ENCODE measurements around the gene ATP6AP2.
A peak's percentile ranks its signal among the peaks of the same experiment; 100 is the strongest.

ATP6AP2 gene

DNA sequence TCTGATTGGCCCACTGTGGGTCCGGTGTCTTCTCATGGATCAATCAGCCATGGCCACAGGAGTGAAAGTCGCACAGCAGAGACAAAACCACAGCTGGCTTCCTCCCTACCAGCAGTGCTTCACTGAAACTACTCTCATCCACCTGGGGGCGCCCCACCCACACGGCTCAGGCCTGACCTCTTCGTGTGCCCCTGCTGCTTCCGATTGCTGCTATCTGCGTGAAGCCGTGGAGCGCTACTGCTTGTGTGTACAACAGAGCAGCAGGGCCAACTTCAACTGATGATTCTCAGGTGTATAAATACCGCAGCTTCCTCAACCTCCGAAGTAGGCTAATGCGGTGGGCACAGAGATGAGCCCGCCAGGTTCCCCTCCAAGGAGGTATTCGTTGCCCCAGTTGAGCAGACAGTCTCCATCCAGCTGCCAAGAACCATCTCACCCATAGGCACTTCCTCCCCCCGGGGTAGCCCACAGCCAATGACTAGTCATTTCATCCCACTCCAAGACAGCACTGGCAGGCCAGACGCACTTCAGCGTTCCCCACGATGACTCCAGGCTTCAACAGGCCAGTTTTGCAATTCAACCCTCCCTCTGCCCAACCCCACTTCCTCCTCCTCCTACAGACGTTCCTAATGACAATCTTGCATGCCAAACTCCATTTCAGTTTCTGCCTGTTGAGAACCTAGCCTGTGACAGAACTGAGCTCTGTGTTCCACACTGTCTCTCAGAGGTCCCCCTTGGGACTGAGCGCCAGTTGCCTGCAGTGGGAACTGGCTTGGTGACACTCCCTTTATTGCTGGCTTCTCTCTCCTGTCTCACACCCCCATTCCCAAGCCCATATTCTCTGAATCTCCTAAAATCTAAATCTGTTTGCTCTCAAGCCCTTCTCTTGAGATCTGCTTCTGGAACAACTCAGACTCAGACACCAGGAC is 41.3 kb upstream of the ATP6AP2 start:
- Histone ChIP-seq H3K4me3 (ENCODE audit: low read depth in 1 of 2, low read length in 1 of 2) (peak overlapping the region; percentile 28 to 32), H3K36me3 (no peaks in the 10 kb centered on the region), H3K27me3 (no peaks in the 10 kb centered on the region), H3K27ac (peak overlapping the region; percentile 75), H3K9me3 (no peaks in the 10 kb centered on the region), H3K4me1 (ENCODE audit: control insufficient read depth in 1 of 2, insufficient read depth in 1 of 2, low read depth in 1 of 2, low read length in 1 of 2) (peaks cover 13 to 24% of the 10 kb centered on the region in 2 experiments)
- TF ChIP-seq, protein P1, sequence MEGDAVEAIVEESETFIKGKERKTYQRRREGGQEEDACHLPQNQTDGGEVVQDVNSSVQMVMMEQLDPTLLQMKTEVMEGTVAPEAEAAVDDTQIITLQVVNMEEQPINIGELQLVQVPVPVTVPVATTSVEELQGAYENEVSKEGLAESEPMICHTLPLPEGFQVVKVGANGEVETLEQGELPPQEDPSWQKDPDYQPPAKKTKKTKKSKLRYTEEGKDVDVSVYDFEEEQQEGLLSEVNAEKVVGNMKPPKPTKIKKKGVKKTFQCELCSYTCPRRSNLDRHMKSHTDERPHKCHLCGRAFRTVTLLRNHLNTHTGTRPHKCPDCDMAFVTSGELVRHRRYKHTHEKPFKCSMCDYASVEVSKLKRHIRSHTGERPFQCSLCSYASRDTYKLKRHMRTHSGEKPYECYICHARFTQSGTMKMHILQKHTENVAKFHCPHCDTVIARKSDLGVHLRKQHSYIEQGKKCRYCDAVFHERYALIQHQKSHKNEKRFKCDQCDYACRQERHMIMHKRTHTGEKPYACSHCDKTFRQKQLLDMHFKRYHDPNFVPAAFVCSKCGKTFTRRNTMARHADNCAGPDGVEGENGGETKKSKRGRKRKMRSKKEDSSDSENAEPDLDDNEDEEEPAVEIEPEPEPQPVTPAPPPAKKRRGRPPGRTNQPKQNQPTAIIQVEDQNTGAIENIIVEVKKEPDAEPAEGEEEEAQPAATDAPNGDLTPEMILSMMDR (IDR thresholded peaks at IDR 0.05), result no peak

GRCh38 chrX:40542208-40542607 is 38.6 kb upstream of the ATP6AP2 start:
- Histone ChIP-seq H3K4me1 (ENCODE audit: control insufficient read depth in 1 of 2, insufficient read depth in 1 of 2, low read depth in 1 of 2, low read length in 1 of 2) (peaks cover 13 to 24% of the 10 kb centered on the region in 2 experiments), H3K27ac (no peak overlapping the region), H3K36me3 (no peaks in the 10 kb centered on the region), H3K27me3 (no peaks in the 10 kb centered on the region), H3K4me3 (ENCODE audit: low read depth in 1 of 2, low read length in 1 of 2) (no peak overlapping the region), H3K9me3 (no peaks in the 10 kb centered on the region)
- TF ChIP-seq, protein P1 (IDR thresholded peaks at IDR 0.05), result no peak

- no peaks in the 10 kb centered on the region for H3K9me3 ChIP-seq
- H3K27me3 ChIP-seq, result no peaks in the 10 kb centered on the region
- no peak overlapping the region for H3K27ac ChIP-seq
- H3K36me3 ChIP-seq, result no peaks in the 10 kb centered on the region
- no peak overlapping the region for H3K4me3 ChIP-seq (ENCODE audit: low read depth in 1 of 2, low read length in 1 of 2)
- TF ChIP-seq, protein P1 (IDR thresholded peaks at IDR 0.05), result no peak
- H3K4me1 ChIP-seq (ENCODE audit: control insufficient read depth in 1 of 2, insufficient read depth in 1 of 2, low read depth in 1 of 2, low read length in 1 of 2), result peaks cover 13 to 24% of the 10 kb centered on the region in 2 experiments
Measured at GRCh38 chrX:40542972-40543371, 37.8 kb upstream of the ATP6AP2 start.

GRCh38 chrX:40543661-40544328 is 37.0 kb upstream of the ATP6AP2 start:
- H3K36me3 ChIP-seq, result no peaks in the 10 kb centered on the region
- TF ChIP-seq, protein P1 (IDR thresholded peaks at IDR 0.05), result peak; percentile 55
- no peaks in the 10 kb centered on the region for H3K27me3 ChIP-seq
- H3K4me1 ChIP-seq (ENCODE audit: control insufficient read depth in 1 of 2, insufficient read depth in 1 of 2, low read depth in 1 of 2, low read length in 1 of 2), result peaks cover 11 to 19% of the 10 kb centered on the region in 2 experiments
- H3K27ac ChIP-seq, result no peak overlapping the region
- H3K9me3 ChIP-seq, result no peaks in the 10 kb centered on the region
- no peak overlapping the region for H3K4me3 ChIP-seq (ENCODE audit: low read depth in 1 of 2, low read length in 1 of 2)

- H3K36me3 ChIP-seq, result no peaks in the 10 kb centered on the region
Measured at GRCh38 chrX:40544343-40545266, 36.2 kb upstream of the ATP6AP2 start.

More at GRCh38 chrX:40544343-40545266, 36.2 kb upstream of the ATP6AP2 start:
- H3K4me1 ChIP-seq (ENCODE audit: control insufficient read depth in 1 of 2, insufficient read depth in 1 of 2, low read depth in 1 of 2, low read length in 1 of 2), result peaks cover 3 to 11% of the 10 kb centered on the region in 2 experiments
- TF ChIP-seq, protein P1 (IDR thresholded peaks at IDR 0.05), result no peak
- H3K27ac ChIP-seq, result no peak overlapping the region
- H3K4me3 ChIP-seq (ENCODE audit: low read depth in 1 of 2, low read length in 1 of 2), result no peak overlapping the region
- H3K27me3 ChIP-seq, result no peaks in the 10 kb centered on the region
- H3K9me3 ChIP-seq, result no peaks in the 10 kb centered on the region
